NCI-H2029 treated with DMSO at 0.1 percent for 48 hours (cell line): ENCODE data around the gene MYCBP2.
"Not testable (repeated sequence)": the region's sequence is repeated elsewhere in the genome, so short reads cannot be mapped to it uniquely, and the experiment has no call there.

Source experiments
- DNase-seq: peaks from one replicate; lab custom pipeline; 2025; lab: John Stamatoyannopoulos, UW

The MYCBP2 gene

DNA sequence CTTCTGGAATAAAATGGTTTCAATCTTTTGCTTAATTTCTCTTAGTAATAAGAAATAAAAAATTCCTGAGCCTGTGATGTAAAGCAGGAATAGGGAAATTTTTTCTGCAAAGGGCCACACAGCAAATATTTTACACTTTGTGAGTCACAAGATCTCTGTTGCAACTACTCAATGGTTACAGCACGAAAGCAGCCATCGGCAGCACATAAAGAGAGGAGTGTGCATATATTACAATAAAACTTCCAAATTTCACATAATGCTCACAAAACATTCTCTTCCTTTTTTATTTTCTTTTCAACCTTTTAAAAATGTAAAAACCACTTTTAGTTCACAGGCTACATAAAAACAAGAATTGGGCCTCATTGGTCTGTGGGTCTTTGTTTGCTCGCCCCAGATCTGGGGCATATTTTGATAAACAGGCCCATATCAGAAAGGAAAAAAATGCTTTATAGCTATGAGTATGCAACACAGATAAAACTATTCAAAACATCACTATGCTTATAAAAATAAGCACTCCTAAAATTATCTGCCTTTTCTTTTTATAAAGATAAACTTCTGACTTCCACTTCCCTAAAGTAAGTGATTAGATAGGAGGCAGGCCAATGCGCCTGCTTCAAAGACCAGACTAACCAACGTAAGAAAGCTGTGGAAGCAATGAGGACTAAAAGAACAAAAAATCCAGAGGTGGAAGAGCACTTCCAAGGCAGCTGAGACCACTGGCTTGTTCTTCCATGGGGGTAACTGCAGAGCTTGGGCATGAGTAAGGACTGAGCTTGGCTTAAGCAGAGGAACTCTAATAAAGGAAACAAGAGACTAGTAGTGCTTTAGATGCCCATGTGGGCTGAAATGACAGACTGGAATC lies 26.5 kb downstream of the MYCBP2 start:
- DNase-seq, result no peak

GRCh38 chr13:77299587-77299986 lies 27.3 kb downstream of the MYCBP2 start:
- no peak for DNase-seq

DNA sequence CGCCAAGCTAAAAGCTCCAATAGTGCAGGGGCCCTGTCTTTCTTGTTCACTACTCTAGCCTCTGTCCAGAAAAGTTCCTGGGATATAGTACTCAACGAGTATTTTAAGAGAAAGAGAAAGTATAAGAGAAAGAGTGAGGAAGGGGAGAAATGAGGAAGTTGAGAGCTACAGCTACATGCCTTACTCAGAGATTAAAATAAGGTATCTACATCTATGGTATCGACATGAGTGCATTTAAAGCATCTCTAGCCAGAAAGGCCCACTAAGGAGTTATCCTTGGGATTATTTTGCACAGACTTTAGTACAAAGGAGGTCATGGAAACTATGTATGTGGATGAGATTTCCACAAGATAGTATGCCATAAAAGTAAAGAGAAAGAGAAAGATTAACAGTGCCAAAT lies 28.5 kb downstream of the MYCBP2 start:
- DNase-seq, result no peak

DNA sequence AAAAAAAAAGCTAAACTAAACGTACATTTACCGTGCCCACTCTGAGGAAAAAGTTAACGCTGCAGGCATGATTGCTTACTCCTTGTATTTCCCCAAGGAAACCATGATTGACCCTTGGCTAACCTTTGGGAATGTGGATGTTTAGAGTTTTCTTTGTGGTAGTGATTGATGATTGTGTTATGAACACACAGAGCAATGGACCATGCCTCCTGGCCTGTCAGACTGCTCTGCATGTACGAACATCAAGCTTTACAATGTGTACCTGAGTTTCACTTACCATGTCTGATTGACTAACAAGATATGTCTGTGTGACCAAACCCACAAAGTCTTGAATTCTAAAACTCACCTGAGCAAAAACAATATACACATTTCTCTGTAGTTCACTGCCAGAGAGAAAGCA lies 35.1 kb downstream of the MYCBP2 start:
- no peak for DNase-seq

DNA sequence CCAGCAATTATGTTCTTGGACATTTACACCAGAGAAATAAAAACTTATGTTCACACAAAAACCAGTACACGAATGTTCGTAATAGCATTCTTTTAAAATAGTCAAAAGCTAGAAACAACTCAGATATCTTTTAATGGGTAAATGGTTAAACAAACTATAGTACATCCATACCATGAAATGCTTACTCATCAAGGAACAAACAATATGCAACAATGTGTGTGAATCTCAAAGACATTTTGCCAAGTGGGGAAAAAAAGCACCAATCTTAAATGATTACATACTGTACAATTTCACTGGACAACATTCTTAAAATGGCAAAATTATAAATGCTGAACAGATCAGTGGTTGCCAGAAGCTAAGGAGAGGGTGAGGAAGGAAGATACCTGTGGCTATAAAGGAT lies 36.6 kb downstream of the MYCBP2 start:
- DNase-seq, result no peak

DNA sequence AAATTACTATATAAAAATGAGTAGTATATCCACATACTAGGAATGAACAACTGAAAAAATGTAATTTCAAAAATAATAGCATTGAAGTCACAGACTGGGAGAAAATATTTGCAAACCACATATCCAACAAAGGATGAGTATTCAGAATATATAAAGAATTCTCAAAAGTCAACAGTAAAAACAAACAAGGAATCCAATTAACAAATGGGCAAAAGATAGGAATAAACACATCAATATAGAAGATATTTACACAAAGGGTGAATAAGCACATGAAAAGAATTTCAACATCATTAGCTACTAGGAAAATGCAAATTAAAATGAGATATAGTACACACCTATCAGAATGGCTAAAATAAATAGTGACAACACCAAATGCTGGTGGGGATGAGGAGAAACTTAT lies 37.0 kb downstream of the MYCBP2 start:
- DNase-seq, result no peak

DNA sequence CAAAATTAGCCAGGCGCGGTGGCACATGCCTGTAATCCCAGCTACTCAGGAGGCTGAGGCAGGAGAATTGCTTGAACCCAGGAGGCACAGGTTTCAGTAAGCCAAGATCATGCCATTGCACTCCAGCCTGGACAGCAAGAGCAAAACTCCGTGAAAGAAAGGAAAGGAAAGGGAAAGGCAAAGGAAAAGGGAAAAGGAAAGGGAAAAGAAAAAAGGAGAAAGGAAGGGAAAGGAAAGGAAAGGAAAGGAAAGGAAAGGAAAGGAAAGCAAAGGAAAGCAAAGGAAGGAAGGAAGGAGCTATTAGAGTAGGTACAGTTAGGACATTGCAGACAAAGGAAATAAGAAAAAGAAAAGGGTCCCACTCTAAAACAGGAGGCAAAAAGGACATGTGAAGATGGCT lies 41.3 kb downstream of the MYCBP2 start:
- not testable (repeated sequence) for DNase-seq

- no peak for DNase-seq
These were observed 41.8 kb downstream of the MYCBP2 start for GRCh38 chr13:77285098-77285497.

DNA sequence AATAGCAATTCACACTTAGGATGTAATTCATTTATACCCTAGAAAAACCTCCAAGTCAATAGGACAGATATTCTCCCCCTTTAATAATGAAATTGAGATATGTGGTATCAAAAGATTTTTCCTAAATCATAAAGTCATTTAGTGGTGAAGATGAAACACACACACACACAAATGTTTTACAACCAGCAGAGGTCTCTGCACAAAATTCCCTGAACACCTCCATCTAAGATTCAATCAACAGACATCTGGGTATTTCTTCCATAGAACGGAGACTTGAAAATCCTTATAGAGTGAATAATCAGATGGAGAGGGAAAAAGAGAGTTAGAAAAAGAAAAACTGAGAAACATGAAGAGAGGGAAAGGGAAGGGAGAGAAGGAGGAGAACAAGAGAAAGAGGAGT lies 52.8 kb downstream of the MYCBP2 start:
- no peak for DNase-seq

DNA sequence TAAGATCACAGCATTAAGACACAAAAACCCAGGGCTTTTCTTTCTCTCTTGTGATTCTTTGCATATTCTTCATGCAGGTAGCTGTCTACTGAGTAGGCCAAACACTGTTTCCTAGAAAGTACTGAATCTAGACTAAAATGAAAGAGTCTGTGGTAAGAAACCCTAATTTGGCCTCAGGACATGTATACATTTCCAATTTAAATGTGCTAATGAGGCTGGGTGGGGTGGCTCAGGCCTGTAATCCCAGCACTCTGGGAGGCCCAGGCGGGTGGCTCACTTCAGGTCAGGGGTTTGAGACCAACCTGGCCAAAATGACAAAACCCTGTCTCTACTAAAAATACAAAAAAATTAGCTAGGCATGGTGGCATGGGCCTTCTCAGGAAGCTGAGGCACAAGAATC lies 57.8 kb downstream of the MYCBP2 start:
- no peak for DNase-seq

DNA sequence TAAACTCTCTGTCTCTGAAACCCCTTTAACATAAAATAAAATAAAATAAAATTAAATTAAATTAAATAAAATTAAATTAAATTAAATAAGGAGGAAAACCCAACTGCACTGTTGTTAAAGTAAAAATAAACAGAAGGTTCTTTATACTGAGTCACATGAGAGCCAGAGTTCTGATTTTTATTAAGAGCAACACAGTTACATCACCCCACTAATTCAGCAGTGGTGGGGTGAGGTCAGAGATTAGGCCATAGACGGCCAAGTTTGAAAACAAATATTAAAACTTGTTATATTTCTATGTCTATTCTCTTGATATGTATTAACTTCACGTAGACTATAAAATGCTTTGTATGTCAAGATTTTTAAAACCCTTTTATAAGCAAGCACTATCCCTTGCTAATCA lies 59.5 kb downstream of the MYCBP2 start:
- DNase-seq, result no peak

- DNase-seq, result no peak
These were observed 61.6 kb downstream of the MYCBP2 start for GRCh38 chr13:77265336-77265735.

DNA sequence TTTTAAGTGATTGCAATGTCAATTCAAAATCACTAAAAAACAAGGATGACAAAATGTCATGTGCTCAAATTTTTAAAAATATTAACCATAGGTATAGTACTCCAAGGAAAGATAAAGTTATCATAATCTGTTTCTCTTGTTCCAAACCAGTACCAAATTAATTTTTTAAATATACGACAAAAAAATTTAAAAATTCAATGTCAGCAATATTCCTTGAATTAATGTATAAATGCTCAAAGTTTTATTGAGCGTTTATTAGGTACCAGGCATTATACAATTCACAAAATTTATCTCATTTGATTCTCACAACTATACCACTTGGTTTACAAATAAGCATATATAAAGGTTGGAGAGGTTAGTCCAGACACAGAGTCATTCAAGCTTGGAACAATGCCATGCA lies 64.7 kb downstream of the MYCBP2 start:
- DNase-seq, result no peak

GRCh38 chr13:77250975-77251374 lies 75.9 kb downstream of the MYCBP2 start:
- DNase-seq, result no peak

DNA sequence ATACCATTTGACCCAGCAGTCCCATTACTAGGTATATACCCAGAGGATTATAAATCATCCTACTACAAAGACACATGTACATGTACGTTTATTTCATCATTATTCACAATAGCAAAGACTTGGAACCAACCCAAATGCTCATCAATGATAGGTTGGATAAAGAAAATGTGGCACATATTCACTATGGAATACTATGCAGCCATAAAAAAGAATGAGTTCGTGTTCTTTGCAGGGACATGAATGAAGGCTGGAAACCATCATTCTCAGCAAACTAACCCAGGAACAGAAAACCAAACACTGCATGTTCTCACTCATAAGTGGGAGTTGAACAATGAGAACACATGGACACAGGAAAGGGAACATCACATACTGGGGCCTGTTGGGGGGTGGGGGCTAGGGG lies 81.7 kb downstream of the MYCBP2 start:
- not testable (repeated sequence) for DNase-seq

GRCh38 chr13:77239312-77239711 lies 87.6 kb downstream of the MYCBP2 start:
- DNase-seq, result no peak

- no peak for DNase-seq
These were observed 91.4 kb downstream of the MYCBP2 start for GRCh38 chr13:77235456-77236022.

DNA sequence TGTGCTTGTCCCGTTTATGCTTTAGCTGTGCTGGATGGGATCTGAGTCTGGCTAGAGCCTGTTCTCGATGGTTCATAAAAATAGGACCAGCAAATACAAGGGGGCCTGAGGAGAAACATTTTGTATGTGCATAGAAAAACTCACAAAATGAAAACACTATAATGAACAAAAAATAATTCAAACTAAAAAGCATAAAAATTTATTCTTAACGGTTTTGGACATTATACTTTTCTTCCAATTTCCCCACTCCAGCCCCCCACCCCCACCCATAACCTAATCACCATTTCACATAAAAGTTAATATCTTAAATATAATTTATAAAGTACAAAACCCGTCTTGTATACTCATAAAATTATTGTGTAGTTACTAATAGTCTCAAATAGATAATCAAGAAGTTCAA lies 93.7 kb downstream of the MYCBP2 start:
- no peak for DNase-seq

DNA sequence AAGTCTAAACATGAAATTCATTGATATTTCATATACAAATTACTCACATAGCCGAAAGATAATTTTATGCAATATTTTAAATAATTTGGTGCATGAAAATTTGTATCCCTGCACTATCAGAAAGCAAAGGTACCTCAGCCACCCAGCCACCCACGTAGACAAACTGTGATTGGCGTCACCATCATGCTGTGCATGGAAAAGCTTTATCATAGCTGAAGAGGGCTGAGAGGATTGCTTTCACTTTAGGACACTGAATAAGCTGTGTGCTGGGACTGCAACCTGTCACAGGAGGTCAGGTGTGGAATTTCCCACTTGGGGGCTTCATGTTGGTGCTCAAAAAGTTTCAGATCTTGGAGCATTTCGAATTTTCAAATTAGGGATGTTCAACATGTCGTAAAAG lies 96.3 kb downstream of the MYCBP2 start:
- DNase-seq, result no peak

- DNase-seq, result no peak
These were observed 100.9 kb downstream of the MYCBP2 start for GRCh38 chr13:77225946-77226345.

DNA sequence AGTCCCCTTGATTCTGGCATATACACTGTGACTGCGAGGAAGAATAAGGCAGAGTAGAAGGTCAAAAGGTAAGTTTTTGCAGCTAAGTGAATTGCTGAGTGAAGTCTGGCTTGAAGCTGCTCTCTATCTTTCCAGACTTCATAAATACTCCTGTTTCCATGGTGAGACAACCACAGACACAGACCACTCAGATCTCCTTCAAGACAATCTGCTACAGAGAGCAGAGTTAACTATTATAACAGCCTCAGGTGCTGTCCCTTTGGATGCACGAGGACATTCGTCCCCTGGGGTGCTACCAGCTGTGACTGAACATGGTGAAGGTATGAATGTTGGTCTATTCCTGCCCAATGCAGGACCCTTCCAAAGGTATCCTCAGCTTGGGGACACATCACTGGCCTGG lies 104.0 kb downstream of the MYCBP2 start:
- DNase-seq, result no peak

GRCh38 chr13:77222000-77222690 lies 104.7 kb downstream of the MYCBP2 start:
- no peak for DNase-seq

DNA sequence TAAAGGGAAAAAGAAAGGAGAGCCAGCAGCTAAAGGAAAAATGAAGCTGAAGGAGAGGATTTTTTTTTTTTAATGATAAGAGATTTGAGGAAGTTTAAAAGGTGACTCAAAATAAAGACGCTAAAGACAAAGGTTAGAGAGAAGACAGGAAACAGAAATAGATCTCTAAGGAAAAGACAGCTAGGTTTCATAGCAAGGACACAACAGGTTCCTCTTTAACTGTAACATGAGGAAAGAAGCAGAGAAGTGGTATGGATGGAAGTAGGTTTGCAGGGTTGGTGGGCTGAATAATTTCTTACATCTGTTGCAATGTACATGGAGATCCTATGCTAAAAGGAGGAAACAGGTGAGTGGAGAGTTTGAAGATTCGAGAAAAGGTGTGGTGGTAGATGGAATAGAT lies 107.5 kb downstream of the MYCBP2 start:
- no peak for DNase-seq
